ENCODE results near the gene C17orf113.

C17orf113 gene
- 0 to 1.4 (median 1.0) reads per million in 3 experiments for total RNA-seq

GRCh38 chr17:42050393-42051012 is at the start of gene C17orf113:
C17orf113 (minus strand) TSS chr17:42050601; CDS start chr17:42043376, 7,225 bp downstream.
- DNase-seq = peak; percentile 13

DNA sequence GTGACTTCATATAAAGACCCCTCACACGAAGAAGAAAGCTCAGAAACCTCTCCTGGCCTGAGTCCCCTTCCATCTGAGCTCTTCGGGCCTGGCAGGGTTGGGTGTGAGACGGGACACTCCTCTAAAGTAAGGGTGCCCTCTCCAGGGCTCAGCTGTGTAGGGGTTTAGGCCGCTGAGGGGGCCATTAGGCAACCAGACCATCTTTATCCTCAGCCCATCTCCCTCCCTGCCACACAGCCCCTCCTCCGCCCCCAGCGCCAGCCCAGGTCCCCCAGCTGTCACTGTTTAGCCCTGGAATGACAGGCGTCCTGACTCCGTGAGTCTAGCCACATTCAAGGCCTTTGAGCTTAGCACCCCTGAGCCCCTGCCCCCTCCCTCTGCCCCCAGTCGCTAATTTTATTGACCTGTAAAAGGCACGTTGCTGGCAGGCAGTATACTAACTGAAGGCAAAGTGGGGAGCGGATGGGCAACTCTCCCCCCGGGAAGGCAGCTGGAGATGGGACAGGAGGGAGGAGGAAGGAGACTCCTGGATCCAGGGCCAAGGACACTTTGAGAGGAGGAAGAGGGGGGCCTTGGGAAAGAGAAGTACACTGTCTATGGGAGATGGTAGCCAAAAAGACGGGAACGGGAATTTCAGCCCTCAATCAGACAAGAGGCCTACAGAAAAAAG is 48.5 kb upstream of the C17orf113 start:
- DNase-seq = no peak

DNA sequence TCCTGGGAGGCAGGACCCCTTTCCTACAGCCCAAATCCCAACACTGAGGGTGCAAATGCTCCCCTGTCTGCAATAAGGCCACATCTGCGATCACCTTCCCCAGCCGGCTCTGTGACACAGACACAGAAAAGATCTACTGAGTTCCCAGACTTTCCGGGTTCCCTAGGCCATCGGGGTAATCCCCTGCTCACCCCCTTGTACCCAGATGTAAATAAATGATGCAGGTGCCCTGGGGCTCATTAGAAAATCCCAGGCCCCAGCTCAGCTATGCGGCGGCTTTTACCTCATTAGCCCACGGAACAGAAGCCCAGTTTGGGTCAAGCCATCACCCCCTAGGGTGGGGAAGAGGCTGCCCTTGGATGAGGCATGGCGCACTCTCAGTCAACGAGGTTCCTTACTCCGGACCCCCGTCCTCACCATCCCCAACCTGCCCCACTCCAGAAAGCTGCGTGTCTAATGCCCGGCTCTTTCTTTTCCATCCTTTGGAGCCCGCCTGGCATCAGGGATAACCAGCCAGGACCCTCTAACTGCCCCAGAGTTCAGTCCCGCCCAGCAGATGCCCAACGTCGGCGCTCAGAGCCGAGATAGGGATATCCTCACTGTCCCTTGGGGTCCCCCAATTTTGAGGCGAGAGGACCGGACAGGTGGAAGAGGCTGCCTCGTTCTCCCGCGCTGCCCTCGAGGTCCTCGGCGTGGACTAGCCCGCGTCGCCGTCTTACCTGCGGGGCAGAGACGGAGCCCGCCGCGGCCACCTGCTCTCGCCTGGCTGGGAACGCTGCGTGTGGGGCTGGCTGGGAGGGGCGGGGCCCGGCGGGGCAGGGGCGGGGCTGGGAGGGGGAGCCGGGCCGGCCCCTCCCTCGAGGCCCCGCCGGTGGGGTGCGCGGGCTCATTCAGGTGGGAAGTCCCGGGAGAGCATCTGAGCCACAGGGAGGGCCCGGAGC is 47.6 kb upstream of the C17orf113 start, which contains the start of gene ZNF385C:
ZNF385C (minus strand) TSS at position 783 of the 941 bp plus-strand sequence. CDS start 35,417 bp downstream, outside the sequence.
- DNase-seq = no peak

DNA sequence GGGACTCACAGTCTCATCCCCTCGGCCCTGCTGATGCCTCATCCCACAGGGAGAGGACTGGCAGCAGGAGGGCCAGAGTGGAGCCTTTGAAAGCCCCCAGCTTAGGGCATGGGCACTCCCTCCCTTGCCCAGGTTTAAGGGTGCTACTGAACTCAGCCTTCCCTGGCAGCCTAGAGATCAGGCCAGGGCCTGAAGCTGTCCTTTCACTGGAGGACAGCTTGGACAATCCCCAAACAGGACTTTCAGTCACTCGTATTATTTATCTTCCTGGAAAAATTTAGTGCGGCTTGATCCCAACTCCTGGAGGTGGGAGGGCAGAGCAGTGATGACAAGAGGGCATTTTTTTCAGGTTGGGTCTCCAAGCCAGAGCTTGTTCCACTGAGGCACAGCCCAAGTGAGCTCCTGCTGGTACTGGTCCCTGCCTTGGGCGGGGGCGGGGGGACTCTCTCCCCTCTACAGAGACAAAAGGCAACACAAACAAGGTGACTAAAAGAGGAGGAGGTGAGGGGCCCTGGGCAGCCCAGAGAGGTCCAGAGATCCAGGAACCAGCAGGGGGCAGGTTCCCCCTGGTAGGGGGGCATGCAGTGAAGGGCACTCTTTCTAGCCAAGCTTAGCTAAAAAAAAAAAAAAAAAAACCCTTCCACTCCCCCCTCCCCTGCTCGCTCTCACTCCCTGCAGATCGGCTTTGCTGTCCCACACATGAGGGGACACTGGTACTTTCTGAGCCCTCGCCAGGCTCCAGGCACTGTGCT is 46.1 kb upstream of the C17orf113 start:
- DNase-seq = no peak

- DNase-seq = no peak
These were observed 44.1 kb upstream of the C17orf113 start for GRCh38 chr17:42094375-42095069.

GRCh38 chr17:42092939-42093338 is 42.5 kb upstream of the C17orf113 start:
- no peak for DNase-seq

GRCh38 chr17:42090964-42091790 is 40.8 kb upstream of the C17orf113 start:
- no peak for DNase-seq

- DNase-seq = no peak
These were observed 38.3 kb upstream of the C17orf113 start for GRCh38 chr17:42088736-42089135.

GRCh38 chr17:42087736-42088705 is 37.6 kb upstream of the C17orf113 start:
- DNase-seq = no peak

DNA sequence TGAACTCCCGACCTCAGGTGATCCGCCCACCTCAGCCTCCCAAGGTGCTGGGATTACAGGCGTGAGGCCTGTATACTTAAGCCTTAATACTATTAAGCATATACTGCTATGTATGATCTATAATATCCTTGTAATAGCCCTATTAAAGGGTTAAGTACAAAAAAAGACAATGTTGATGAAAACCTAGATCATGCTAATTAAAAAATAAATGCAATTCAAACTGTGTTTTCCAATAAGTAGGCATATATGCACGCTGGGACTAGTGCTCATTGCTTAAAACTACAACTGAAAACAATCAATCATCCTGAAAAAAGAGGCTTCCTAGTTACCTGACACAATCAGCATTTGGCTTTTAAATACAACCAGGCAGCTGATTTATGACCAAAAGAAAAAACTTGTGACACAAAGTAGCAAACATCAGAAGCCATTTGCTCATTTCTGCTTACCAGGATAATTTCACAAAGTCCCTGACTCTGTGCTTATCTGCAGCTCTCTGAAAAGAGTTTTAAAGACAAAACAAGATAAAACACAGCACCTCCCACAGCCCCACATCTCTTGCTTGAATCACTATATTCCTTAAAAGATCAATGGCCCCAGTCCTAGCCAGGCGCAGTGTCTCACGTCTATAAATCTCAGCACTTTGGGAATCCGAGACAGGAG is 36.8 kb upstream of the C17orf113 start:
- no peak for DNase-seq

GRCh38 chr17:42081516-42082129 is 31.2 kb upstream of the C17orf113 start:
- no peak for DNase-seq

DNA sequence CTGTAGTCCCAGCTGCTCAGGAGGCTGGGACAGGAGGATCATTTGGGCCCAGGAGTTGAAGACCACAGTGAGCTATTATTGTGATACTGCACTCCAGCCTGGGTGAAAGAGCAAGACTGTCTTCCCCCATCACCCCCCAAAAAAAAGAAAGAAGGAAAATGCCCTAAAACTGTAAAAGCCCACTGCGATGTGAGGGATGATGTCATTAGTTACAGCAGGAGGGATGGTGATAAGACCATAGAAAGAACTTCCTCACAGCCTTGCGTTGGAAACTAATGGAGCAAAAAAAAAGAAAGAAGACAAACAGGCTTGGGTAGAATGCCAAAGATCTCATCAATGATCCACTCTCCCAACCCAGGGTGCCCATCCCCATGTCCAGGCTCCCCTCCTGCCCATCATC is 29.1 kb upstream of the C17orf113 start:
- DNase-seq = no peak

- DNase-seq = no peak
These were observed 28.1 kb upstream of the C17orf113 start for GRCh38 chr17:42078396-42079043.

DNA sequence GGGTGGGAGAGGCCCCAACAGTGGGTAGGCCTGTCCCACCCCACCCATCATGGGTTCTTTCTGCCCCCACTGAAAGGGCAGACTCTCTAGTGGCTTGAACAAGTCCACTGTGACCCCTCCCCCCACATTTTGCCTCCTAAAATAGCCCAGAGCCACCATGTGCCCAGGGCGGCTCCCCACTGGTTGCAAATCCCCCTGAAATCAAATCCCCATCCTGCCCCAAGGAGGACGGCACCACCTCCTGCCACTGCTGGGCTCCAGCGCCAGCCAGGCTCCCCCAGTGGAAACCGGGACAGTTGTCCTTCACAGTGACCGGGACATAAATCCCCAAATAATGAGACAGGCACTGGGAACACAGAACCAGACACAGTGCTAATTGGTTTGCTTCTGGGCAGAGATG is 27.4 kb upstream of the C17orf113 start:
- DNase-seq = no peak

DNA sequence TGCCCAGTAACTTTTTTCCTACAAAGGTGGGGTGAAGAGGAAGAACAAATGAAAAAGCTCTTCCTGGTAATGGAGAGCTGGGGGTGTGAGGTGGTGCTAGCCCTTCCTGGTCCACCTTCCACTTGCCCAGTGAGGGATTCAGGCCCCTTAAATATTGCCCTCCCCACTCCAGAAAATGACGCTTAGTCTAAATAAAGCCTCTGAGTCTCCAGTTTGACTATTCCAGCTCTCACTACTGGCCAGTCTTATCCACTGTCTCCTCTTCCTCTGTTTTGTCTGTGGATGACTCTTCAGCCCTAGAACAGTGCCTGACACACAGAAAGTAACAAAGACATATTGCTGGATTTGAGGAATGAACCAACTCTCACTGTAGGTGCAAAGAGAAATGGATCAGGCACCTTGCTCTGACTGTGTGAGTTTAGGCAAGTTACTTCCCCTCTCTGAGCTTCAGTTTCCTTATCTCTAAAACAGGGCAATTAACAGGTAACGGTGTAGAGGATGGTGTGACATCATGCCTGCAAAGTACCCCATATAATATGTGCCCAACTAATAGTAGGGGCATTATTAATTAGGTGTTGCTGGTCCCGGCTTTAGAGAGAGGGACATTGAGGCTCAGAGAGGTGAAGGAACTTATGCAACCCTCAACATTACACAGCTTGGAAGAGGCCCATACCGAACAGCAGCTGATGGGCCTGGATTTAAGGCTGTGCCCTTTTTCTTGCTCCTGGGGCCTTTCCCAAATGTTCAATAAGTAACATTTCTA is 26.6 kb upstream of the C17orf113 start:
- no peak for DNase-seq

DNA sequence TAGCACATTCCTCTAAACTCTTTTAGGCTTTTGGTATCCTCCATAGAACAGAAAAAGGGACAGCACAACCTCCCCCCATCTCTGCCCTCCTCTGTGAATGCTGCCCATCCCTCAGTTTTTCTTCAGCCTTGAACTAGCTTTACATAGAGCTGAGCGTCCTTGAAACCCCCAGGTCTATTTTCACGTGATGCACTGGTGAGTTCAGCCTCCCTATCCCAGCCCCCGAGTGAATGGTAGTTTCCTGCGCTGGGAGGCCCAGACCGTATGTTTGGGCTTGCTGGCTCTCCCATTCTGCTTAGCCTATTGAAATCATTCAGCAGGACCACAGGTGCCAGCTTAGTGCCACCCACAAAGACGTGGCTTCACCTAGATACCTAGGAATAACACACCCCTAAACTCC is 25.4 kb upstream of the C17orf113 start:
- DNase-seq = no peak

All from central memory CD4-positive, alpha-beta T cell (primary cell).